SIG-M5 treated with dmso at 0.1 percent for 504 hours (cell line): Measurements from ENCODE around the gene CSNK1E.

Source experiments
- DNase-seq: peaks from one replicate; lab custom pipeline; 2025; ENCODE audit not compliant: unreplicated experiment; lab: John Stamatoyannopoulos, UW

Gene CSNK1E

DNA sequence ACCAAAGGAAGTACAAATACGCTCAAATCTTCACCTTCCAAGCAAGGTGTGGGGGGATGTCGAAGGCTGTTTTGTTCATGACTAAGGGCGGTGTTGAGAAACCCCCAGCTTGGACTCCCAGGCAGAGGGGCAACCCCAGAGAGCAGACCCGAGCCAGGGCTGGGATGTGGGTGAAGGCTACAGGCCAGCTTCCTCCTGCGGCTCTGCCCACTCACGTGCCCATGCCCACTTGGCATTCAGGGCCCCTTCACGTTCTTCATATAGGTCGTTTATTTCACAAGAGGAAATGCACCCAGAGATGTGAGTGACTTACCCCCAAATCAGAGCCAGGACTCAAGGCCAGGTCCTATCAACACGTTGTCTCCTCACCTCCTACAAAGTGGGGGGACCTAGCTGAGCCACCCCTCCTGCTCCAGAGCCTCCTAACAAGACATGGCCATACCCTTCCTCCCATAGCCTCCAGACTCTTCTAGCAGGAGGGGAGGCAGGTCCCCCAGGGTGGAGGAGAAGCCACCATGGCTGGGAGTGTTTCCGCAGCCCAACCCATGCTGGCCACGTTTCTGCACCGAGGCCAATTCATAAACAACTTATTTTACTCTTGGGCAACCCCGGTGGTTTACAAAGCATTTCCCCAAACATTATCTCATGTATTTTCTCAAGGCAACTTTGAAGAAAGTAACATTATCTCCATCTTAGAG, 66.4 kb downstream of the CSNK1E start:
- DNase-seq = no peak

DNA sequence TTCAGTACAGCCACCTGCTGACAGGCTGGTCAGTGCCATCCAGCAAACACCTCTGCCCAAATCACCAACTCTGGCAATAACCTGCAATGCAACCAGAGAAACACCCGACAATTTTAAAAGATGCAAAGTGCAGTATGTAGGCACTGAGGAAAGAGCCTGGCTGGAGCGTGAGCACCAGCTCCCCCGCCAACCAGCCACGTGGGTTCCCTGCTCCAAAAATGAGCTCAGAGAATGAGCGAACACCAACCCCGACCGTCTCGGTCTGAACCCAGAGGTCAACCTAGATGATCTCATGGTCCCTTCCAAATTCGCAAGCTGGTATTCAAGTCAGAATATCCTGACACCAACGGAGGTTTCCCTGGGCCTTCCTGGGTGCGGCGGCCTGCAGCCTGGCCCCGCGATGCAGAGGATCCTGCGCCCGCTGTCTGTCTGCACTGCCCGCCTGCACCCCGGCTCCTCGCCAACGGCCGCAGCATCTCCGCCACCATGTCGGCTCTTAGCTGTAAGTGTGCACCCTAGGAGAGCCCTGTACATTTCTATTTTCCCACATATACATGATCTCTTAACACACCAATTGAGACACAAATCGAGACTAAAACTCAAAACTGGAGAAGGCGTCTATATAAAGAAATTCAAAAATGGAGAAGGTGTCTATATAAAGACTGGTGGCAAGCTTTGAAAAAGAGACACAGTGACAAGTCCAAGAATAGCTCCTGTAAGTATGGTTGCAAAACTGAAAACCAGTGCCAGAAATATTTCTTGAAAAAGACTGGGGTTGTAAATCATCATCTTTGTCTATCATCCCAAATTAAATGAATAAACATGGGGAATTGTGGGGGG, 67.2 kb downstream of the CSNK1E start:
- DNase-seq = no peak

DNA sequence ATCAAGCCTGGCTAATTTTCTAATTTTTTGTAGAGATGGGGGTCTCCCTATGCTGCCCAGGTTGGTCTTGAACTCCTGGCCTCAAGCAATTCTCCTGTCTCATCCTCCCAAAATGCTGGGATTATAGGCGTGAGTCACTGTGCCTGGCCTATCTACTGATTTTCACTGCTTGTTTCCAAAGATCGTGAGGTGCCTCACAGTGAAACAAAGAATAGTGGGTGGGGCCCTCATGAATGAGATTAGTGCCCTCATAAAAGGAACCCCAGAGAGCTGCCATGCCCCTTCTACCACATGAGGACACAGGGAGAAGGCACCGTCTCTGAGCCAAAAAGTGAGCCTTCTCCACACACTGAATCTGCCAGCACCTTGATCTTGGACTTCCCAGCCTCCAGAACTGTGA, 67.9 kb downstream of the CSNK1E start:
- DNase-seq = no peak

DNA sequence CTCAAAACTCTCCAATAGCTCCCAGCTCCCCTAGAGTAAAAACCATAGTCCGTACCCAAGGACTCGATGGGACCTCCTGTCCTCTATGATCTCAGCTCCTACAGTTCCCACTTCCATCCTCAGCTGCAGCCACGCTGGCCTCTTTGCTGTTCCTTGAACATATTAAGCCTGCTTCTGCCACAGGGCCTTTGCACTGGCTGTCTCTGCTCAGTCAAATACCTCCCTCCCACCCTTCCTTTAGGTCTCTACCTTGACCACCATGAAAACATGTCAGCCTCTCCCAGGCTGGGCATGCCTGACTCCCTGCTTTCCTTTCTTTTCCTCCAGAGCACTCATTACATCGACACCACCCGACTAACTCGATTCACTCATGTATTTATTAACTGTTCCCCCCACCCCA, 69.0 kb downstream of the CSNK1E start:
- no peak for DNase-seq

DNA sequence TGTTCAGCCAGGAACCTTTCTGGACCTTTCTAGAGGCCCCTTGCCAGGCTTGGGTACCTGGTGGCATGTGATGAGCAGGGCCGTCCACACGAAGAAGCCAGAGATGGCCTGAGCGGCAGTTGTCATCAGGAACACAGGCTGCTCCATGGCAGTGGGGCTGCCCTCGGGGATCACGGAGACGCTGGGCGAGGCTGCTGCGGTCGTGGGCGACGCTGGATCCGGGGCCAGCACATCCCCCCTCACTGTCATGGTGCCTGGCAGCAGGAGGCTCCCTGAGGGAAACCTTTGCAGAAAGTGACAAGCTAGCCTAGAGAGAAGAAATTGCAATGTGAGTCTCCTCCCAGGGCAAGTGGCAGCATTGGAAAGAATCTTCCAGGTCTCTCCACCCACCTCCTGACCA, 69.5 kb downstream of the CSNK1E start:
- DNase-seq = no peak

DNA sequence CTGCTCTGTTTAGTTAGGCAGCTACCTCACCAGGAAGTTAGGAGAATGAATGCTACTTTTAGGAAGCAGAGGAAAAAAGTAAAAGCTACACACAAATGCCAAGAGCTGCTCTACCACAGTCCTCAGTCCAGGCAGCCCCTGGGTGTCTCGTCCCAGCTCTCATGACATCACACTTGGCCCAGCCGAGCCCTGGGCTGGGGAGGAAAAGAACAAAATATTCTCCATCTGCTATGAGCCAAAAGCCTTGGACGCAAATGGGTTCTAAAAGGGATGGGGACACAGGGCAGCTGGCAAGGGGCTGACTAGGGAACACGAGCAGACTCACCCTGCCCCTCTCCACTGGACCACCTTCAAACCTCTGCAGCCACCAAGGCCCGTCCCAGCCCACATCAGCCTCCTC, 70.5 kb downstream of the CSNK1E start:
- no peak for DNase-seq

DNA sequence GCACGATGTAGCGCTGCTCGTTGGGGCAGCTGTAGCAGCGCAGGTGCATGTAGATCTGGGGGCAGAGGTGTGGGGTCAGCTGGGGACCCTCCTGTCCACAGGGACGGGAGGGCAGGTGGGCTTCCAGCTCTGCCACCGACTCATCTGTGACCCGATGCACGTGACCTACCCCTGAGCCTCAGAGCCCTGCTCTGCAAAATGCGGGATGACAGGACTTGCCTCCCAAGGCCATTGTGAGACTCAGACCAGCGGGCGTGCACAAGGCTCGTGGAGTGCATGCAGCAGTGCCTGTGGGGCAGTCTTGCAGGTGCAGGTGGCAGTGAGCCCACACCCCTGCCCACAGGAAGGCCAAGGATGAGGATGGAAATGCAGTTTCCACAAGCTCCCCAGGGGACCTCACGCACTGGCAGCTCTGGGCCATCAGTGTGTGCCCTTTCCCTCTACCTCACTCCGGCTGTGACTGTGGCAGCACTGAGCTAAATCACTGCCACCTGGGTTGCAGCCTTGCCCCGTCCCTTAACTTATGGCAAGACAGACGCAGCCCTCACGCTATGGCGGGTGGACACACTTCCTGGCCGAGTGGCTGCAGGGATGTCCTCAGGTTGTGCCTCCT, 71.1 kb downstream of the CSNK1E start:
- no peak for DNase-seq

DNA sequence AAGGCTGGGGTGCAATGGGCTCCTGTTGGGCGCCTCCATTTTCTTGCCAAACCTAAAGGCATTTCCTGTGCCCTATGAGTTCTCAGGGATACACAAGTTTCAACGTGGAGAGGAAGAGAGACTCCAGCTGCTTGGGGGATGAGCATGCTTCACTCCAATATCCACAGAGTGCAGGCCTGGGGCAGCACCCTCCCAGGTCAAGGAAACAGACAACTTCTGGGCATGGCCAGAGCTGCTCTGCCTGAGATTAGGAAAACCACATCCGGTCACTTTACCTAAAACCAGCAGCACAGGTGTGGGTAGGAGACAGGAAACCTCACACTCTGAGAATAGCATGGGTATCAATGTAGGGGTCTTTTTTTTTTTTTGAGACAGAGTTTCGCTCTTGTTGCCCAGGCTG, 73.1 kb downstream of the CSNK1E start:
- no peak for DNase-seq

DNA sequence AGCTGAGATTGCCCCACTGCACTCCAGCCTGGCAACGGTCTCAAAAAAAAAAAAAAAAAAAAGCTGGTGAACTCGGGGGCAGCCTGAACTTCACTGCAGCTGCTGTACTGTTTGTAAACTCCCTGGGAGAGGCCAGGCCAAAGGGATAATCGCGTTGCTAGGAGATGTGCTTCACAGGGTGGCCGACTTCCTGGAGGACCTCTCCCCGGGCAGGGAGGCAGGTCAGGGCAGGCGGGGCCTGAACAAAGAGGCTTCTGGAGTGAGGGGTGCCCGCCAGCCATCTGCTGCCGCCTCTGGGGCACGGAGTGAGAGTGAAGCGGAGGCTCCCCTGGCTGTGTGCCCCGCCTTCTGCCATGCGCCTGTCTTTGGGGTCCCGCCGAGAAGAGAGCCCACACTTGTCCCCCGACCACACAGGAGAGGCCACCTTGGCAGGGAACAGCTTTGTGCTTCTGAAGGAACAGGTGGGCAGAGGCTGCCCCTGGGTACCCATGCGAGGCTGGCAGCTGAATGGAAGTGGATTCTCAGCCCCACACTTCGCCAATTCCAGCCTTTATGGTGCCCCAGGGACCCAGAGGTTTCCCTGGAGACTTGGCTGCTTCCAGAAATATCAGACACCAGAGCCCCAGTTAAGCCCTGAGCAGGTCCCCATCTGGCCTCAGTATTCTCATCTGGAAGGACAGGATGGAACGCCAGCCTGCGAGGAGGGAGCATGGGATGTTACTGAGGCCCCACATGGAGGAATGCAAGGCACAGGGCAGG, 74.0 kb downstream of the CSNK1E start:
- no peak for DNase-seq

DNA sequence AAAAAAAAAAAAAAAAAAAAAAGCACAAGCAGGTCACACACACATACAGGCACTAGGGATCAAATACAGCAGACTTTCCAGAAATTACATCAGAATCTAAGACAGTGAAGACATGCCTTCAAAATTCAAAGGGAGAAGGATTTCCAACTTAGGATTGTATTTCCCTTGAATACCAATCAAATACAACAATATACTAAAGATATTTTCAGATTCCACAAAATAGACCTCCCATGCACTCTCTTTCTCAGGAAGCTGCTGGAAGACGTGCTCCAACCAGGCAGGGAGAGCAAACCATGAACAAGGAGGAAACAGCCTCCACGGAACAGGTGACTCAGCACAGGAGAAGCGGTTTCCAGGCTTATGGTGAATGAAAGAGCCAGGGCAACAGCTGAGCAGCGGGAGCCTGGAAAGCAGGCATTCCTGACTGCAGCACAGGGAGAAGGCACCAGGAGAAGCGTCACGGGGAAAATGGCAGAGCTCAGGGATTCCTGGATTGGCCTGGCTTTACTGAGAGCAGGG, 76.4 kb downstream of the CSNK1E start:
- no peak for DNase-seq
